ENCODE data around the gene CYP3A5.

Gene CYP3A5

DNA sequence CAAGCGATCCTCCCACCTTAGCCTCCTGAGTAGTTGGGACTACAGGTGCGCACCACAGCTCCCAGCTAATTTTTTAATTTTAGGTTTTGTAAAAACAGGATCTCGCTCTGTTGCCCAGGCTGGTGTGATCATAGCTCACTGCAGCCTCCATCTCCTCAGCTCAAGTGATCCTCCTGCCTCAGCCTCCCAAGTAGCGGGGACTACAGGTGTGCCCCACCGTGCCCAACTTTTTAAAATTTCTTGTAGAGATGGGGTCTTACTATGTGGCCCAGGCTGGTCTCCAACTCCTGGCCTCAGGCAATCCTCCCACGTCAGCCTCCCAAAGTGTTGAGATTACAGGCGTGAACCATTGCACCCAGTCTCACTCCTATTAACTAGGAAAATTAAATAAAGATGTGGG is 74.3 kb downstream of the CYP3A5 start:
- no peak for DNase-seq

DNA sequence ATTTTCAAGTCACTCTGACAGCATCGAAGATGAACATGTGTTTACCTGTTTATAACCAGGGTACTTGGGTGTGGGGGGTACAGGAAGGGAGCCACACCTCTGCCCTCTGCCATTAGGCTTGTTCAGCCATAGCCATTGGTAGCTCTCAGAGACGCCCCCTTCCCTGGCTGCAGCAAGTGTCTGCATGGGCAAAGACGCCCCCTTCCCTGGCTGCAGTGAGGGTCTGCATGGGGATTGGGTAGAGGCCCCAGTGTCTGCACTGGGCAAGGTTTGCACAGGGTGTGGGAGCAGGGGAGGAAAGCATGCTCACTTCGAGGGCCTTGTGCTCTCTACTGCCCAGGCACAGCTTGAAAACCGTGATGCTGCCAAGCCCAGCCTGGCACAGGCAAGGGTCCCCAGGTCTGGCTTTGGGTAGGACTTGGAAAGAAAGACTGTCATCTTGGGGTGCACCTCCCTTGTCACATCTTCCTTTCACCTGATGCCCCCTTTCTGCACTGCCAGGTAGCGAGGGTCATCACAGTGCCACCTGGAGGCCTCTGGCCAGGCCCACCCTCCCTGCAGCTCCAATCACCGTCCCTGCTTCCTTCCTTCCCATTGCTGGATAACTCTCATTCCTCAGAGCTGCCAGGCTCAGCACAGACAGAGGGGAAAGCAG is 78.0 kb downstream of the CYP3A5 start:
- no peak for DNase-seq

DNA sequence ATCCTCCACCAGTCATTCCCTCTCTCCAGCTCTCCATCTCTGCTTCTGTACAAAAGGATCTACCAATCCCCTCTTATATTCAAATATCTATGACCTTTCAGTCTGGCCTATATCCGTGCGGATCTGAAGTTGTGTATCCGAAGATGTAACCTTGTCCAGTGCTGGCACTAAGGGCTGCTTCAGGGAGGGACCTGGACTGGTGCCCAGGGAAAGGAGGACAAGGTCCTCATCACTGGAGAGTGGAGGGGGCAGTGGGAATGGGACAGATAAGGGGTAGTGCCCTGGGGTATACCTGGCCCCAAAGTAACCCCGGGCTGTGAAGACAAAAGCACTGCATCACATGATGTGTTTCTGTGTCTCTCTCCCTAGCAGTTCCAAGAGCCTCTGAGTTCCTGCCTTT is 80.0 kb downstream of the CYP3A5 start:
- no peak for DNase-seq
